Endothelial cell of umbilical vein (primary cell): ENCODE results near the gene TESK1. TPM values are rescaled to one million over a fixed set of nuclear protein-coding genes. Genes with fewer than 3 reads are reported as not detected.

ENCODE experiments used
- BruUV-seq: library from RNA; stranded (reverse); fragments of 400-500 nt; replicated peaks from 2 replicates; lab custom pipeline; 2021; lab: Mats Ljungman, UMichigan
- CTCF ChIA-PET: fragments of 300-600, 350-600 bp; sonication (Branson Sonifier 250); formaldehyde crosslinking; loops from one replicate; lab custom pipeline; 2021; ENCODE audit warnings: antibody characterized with exemption, inconsistent platforms; lab: Charles Lee
- POLR2A ChIA-PET: fragments of 300-600, 350-600 bp; sonication (Branson Sonifier 250); formaldehyde crosslinking; loops from one replicate; lab custom pipeline; 2021; ENCODE audit warnings: antibody characterized with exemption, inconsistent platforms; lab: Charles Lee
- DNase-seq: peaks from one replicate; pipeline ENCODE4 v3.0.0-alpha.2; 2011; ENCODE audit warnings: low read depth, low spot score
- FAIRE-seq: peaks from 2 replicates; lab custom pipeline; 2011; peaks lifted over from hg19 to GRCh38; lab: Jason Lieb, UNC
- H2AFZ ChIP-seq: 2 replicates; pipeline ENCODE4 v1.6.0; 2012; ENCODE audit warnings: low read depth, low read length, control low read depth, inconsistent platforms
- H3K27ac ChIP-seq: 2 replicates; pipeline ENCODE4 v1.5.1; 2011; ENCODE audit warnings: low read depth, mild to moderate bottlenecking, control low read depth, low read length, moderate library complexity; ENCODE audit not compliant: insufficient read depth
- H3K27me3 ChIP-seq, 2 experiments: 2 replicates each; pipeline versions ENCODE4 v1.6.0 to v1.6.1; 2011; ENCODE audit warnings: low read length in 2 of 2, mixed read lengths in 1 of 2; ENCODE audit not compliant: control insufficient read depth in 2 of 2, insufficient read depth in 2 of 2
- H3K36me3 ChIP-seq, 2 experiments: 2 replicates in 1 of 2; 3 replicates in 1 of 2; pipeline ENCODE4 v1.5.1; 2011; ENCODE audit warnings: low read length in 2 of 2, mild to moderate bottlenecking in 1 of 2, moderate library complexity in 1 of 2; ENCODE audit not compliant: control insufficient read depth in 2 of 2, insufficient read depth in 2 of 2; ENCODE audit errors: extremely low read depth in 1 of 2
- H3K4me1 ChIP-seq: 3 replicates; pipeline ENCODE4 v1.5.1; 2011; ENCODE audit warnings: mild to moderate bottlenecking, low read length; ENCODE audit not compliant: control insufficient read depth, insufficient read depth; ENCODE audit errors: extremely low read depth
- H3K4me2 ChIP-seq: 2 replicates; pipeline ENCODE4 v1.6.1; 2011; ENCODE audit warnings: low read length, control low read depth, mixed read lengths; ENCODE audit not compliant: insufficient read depth
- H3K4me3 ChIP-seq, 3 experiments: fragments of 200-600 bp in 1 of 3; sonication (generic), shearing (Covaris generic) in 1 of 3; replicated peaks in 1 of 3; 2 replicates each; pipeline ENCODE4 v1.5.1; 2011 to 2016; ENCODE audit warnings: control low read depth in 3 of 3, low read length in 3 of 3, mild to moderate bottlenecking in 2 of 3, inconsistent platforms in 1 of 3, low read depth in 1 of 3, moderate library complexity in 1 of 3; ENCODE audit not compliant: insufficient read depth in 1 of 3
- H3K79me2 ChIP-seq: 2 replicates; pipeline ENCODE4 v1.6.0; 2012; ENCODE audit warnings: low read length, inconsistent platforms; ENCODE audit not compliant: control insufficient read depth, insufficient read depth
- H3K9ac ChIP-seq: replicated peaks from 2 replicates; pipeline ENCODE3; 2011; ENCODE audit warnings: low read length, control low read depth; ENCODE audit not compliant: insufficient read depth; ENCODE audit errors: extremely low read depth
- H3K9me1 ChIP-seq: replicated peaks from 3 replicates; pipeline ENCODE4 v1.6.0; 2011; ENCODE audit warnings: mild to moderate bottlenecking, low read length; ENCODE audit not compliant: control insufficient read depth, insufficient read depth; ENCODE audit errors: extremely low read depth
- H3K9me3 ChIP-seq: replicated peaks from 2 replicates; pipeline ENCODE4 v1.5.1; 2012; ENCODE audit warnings: low read length, inconsistent platforms; ENCODE audit not compliant: control insufficient read depth, insufficient read depth
- H4K20me1 ChIP-seq: replicated peaks from 2 replicates; pipeline ENCODE3; 2011; ENCODE audit warnings: mild to moderate bottlenecking, low read length; ENCODE audit not compliant: control insufficient read depth, insufficient read depth; ENCODE audit errors: extremely low read depth
- EZH2 ChIP-seq: IDR thresholded peaks from 2 replicates; pipeline ENCODE4 v1.6.1; 2012; ENCODE audit warnings: borderline replicate concordance, low read depth, mild to moderate bottlenecking, moderate library complexity, low read length, inconsistent platforms; ENCODE audit not compliant: severe bottlenecking
- FOS ChIP-seq: IDR thresholded peaks from 2 replicates; pipeline ENCODE4 v1.6.1; 2011; ENCODE audit warnings: mild to moderate bottlenecking, low read length, moderate library complexity, borderline replicate concordance; ENCODE audit not compliant: insufficient read depth
- GATA2 ChIP-seq: IDR thresholded peaks from 2 replicates; pipeline ENCODE4 v1.7.0; 2011; ENCODE audit warnings: low read depth, mild to moderate bottlenecking, moderate library complexity, mixed read lengths, low read length; ENCODE audit not compliant: insufficient read length, insufficient read depth
- JUN ChIP-seq: IDR thresholded peaks from 2 replicates; pipeline ENCODE4 v1.6.1; 2011; ENCODE audit warnings: borderline replicate concordance, low read depth; ENCODE audit not compliant: insufficient read length, insufficient read depth
- MYC ChIP-seq: IDR thresholded peaks from one replicate; pipeline ENCODE4 v1.6.1; 2011; ENCODE audit warnings: mild to moderate bottlenecking, low read depth, low read length
- POLR2A ChIP-seq: IDR thresholded peaks from 2 replicates; pipeline ENCODE4 v1.6.1; 2012; ENCODE audit warnings: low read depth, mild to moderate bottlenecking, control low read depth, low read length
- POLR2AphosphoS5 ChIP-seq: IDR thresholded peaks from 2 replicates; pipeline ENCODE4 v1.6.1; 2012; ENCODE audit warnings: low read depth, mild to moderate bottlenecking, control low read depth, low read length, moderate library complexity; ENCODE audit not compliant: insufficient read depth
- dilution Hi-C: fragments of 300-500 bp; cut with MboI; formaldehyde crosslinking; loops from one replicate; pipeline ENCODE4 v1.15.0; 2019; ENCODE audit warnings: low sequenced_read_pairs; ENCODE audit not compliant: extremely low pct_ligation_motif_present
- intact Hi-C: fragments of 100-400 bp; cut with micrococcal nuclease; formaldehyde crosslinking; loops from one replicate; pipeline ENCODE4 v1.10.0; 2022
- polyA plus RNA-seq, 4 experiments: library from polyadenylated mRNA; depleted of rRNA in 3 of 4; stranded (reverse) in 3 of 4; unstranded in 1 of 4; fragments of >200 nt; gene quantifications; 2 replicates each; pipeline versions ENCODE4 v1.2.1 to v1.2.3, GENCODE V29; 2011 to 2012; ENCODE audit warnings: missing spikeins in 1 of 4
- total RNA-seq: library from RNA; stranded (reverse); gene quantifications from 2 replicates; pipeline ENCODE4 v1.2.3, GENCODE V29; 2021
- TF ChIP-seq, protein P1 (sequence below): IDR thresholded peaks from 2 replicates; pipeline ENCODE4 v1.6.1; 2011; ENCODE audit not compliant: insufficient read depth, insufficient read length
- TF ChIP-seq, protein P2 (sequence below), 2 donors: IDR thresholded peaks; 1 replicate in 1 of 2; 2 replicates in 1 of 2; pipeline ENCODE4 v1.5.1; 2011; ENCODE audit warnings: low read length in 2 of 2, mild to moderate bottlenecking in 2 of 2, moderate library complexity in 2 of 2, control low read depth in 1 of 2, inconsistent platforms in 1 of 2, low read depth in 1 of 2; ENCODE audit not compliant: insufficient read depth in 1 of 2; ENCODE audit errors: extremely low read depth in 1 of 2

The TESK1 gene
- total and polyA plus RNA-seq, 2 donors (not counting 3 experiments of a cell fraction or from before 2014, with no cell fraction given) = 25.3 to 26.4 TPM

DNA sequence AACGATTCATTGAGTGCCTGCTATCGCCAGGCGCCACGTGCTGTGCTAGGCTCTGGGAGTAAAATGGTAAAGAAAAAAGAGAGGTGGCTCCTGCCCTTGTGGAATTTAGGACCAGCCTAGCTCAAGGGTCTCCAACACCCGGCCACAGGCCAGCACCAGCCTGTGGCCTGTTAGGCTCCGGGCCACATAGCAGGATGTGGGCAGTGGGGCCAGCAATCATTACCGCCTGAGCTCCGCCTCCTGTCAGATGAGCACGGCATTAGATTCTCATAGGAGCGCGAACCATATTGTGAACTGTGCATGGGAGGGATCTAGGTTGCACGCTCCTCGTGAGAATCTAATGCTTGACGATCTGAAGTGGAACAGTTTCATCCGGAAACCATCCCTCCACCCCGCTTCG lies 51.3 kb downstream of the TESK1 start:
- CTCF ChIA-PET = interaction anchor here (1.2 to 10.0 kb wide), 4 partner anchors 10 to 45 kb away, joined by 3 to 227 read pairs (median 16); partner anchors contain the start of gene TPM2
- H2AFZ ChIP-seq = no peak overlapping the region
- FAIRE-seq (no peak), DNase-seq (no peak)
- peaks cover 4% of the 10 kb centered on the region for H3K79me2 ChIP-seq
- H3K4me1 ChIP-seq = peaks cover 9% of the 10 kb centered on the region
- H3K9ac ChIP-seq = no peak overlapping the region
- no TSS peak for BruUV-seq
- H3K27ac ChIP-seq = no peak overlapping the region
- peaks cover 0 to 8% of the 10 kb centered on the region in 2 experiments for H3K36me3 ChIP-seq
- TF ChIP-seq POLR2AphosphoS5 (no peak), EZH2 (no peak), GATA2 (no peak), POLR2A (no peak), FOS (no peak), JUN (no peak), MYC (no peak)
- TF ChIP-seq, protein P1, sequence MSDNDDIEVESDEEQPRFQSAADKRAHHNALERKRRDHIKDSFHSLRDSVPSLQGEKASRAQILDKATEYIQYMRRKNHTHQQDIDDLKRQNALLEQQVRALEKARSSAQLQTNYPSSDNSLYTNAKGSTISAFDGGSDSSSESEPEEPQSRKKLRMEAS = no peak
- TF ChIP-seq, protein P2, sequence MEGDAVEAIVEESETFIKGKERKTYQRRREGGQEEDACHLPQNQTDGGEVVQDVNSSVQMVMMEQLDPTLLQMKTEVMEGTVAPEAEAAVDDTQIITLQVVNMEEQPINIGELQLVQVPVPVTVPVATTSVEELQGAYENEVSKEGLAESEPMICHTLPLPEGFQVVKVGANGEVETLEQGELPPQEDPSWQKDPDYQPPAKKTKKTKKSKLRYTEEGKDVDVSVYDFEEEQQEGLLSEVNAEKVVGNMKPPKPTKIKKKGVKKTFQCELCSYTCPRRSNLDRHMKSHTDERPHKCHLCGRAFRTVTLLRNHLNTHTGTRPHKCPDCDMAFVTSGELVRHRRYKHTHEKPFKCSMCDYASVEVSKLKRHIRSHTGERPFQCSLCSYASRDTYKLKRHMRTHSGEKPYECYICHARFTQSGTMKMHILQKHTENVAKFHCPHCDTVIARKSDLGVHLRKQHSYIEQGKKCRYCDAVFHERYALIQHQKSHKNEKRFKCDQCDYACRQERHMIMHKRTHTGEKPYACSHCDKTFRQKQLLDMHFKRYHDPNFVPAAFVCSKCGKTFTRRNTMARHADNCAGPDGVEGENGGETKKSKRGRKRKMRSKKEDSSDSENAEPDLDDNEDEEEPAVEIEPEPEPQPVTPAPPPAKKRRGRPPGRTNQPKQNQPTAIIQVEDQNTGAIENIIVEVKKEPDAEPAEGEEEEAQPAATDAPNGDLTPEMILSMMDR (IDR thresholded peaks at IDR 0.05; ENCODE audit: extremely low read depth in 1 of 2, insufficient read depth in 1 of 2, low read depth in 1 of 2, low read length in 2 of 2) = no peak
- H3K9me3 ChIP-seq = no peaks in the 10 kb centered on the region
- no peak overlapping the region for H3K4me2 ChIP-seq
- no peaks in the 10 kb centered on the region for H3K9me1 ChIP-seq
- no peak overlapping the region for H3K4me3 ChIP-seq
- intact Hi-C loops (loop anchor here (5.0 kb wide), 2 partner anchors 164 to 251 kb away; partner anchors contain the start of genes HRCT1, RUSC2 and SPAAR), dilution Hi-C loops (no loop called here)
- no peaks in the 10 kb centered on the region for H3K27me3 ChIP-seq
- H4K20me1 ChIP-seq = no peaks in the 10 kb centered on the region
- POLR2A ChIA-PET = no interaction called here
